H1 (cell line): Measurements from ENCODE around the gene FAM174B. TPM values are rescaled to one million over a fixed set of nuclear protein-coding genes. Genes with fewer than 3 reads are reported as not detected.

Experiments used
- CTCF ChIA-PET: fragments of 300-600 bp; sonication (Branson Sonifier 250); formaldehyde crosslinking; loops from one replicate; lab custom pipeline; 2021; ENCODE audit not compliant: partially characterized antibody; lab: Charles Lee
- POLR2A ChIA-PET: fragments of 300-600 bp; sonication (Branson Sonifier 250); formaldehyde crosslinking; loops from one replicate; lab custom pipeline; 2021; ENCODE audit warnings: inconsistent platforms; ENCODE audit not compliant: partially characterized antibody; lab: Charles Lee
- DNase-seq, 2 experiments: peaks; one replicate each; pipeline versions ENCODE4 v3.0.0 to v3.0.0-alpha.2; 2010 to 2022; ENCODE audit warnings: low spot score in 2 of 2, low read depth in 1 of 2, mixed read lengths in 1 of 2
- FAIRE-seq: peaks from 2 replicates; lab custom pipeline; 2011; peaks lifted over from hg19 to GRCh38; lab: Jason Lieb, UNC
- H2AFZ ChIP-seq: 2 replicates; pipeline ENCODE4 v1.8.1; 2012; ENCODE audit warnings: low read length, inconsistent platforms
- H2AK5ac ChIP-seq: 2 replicates; pipeline ENCODE4 v1.6.1; 2013; ENCODE audit warnings: low read depth, low read length
- H2BK120ac ChIP-seq: replicated peaks from 2 replicates; pipeline ENCODE3; 2013; ENCODE audit warnings: low read depth, low read length, inconsistent platforms
- H2BK12ac ChIP-seq: 2 replicates; pipeline ENCODE4 v1.6.1; 2013; ENCODE audit warnings: low read depth, low read length
- H2BK15ac ChIP-seq: 2 replicates; pipeline ENCODE4 v1.6.1; 2013; ENCODE audit warnings: low read length
- H2BK20ac ChIP-seq: 2 replicates; pipeline ENCODE4 v1.6.1; 2013; ENCODE audit warnings: low read length
- H2BK5ac ChIP-seq: 2 replicates; pipeline ENCODE4 v1.6.1; 2013; ENCODE audit warnings: low read depth, low read length
- H3K14ac ChIP-seq: 2 replicates; pipeline ENCODE4 v1.6.1; 2013; ENCODE audit warnings: inconsistent platforms; ENCODE audit not compliant: insufficient read length
- H3K18ac ChIP-seq: 2 replicates; pipeline ENCODE4 v1.6.1; 2013; ENCODE audit warnings: low read length; ENCODE audit errors: extremely low read depth
- H3K23ac ChIP-seq: 2 replicates; pipeline ENCODE4 v1.6.1; 2013; ENCODE audit warnings: inconsistent platforms; ENCODE audit not compliant: insufficient read length
- H3K23me2 ChIP-seq: 2 replicates; pipeline ENCODE4 v1.6.1; 2013; ENCODE audit warnings: low read depth, low read length
- H3K27ac ChIP-seq: 2 replicates; pipeline ENCODE4 v1.6.1; 2011; ENCODE audit warnings: low read depth, low read length, inconsistent platforms
- H3K27me3 ChIP-seq, 4 experiments: replicated peaks in 1 of 4; 1 replicate in 1 of 4; 2 replicates in 3 of 4; pipeline versions ENCODE4 v1.6.1 to v1.8.1; 2011 to 2013; ENCODE audit warnings: low read length in 3 of 4, mild to moderate bottlenecking in 3 of 4, inconsistent platforms in 2 of 4, mixed read lengths in 2 of 4, moderate library complexity in 1 of 4; ENCODE audit not compliant: control insufficient read depth in 3 of 4, insufficient read depth in 3 of 4; ENCODE audit errors: extremely low read depth in 1 of 4
- H3K36me3 ChIP-seq, 4 experiments: 2 replicates each; pipeline versions ENCODE4 v1.6.1 to v1.8.1; 2011 to 2013; ENCODE audit warnings: mild to moderate bottlenecking in 4 of 4, low read length in 3 of 4, moderate library complexity in 2 of 4, control low read depth in 1 of 4, inconsistent platforms in 1 of 4; ENCODE audit not compliant: insufficient read depth in 4 of 4, control insufficient read depth in 2 of 4
- H3K4ac ChIP-seq: replicated peaks from 2 replicates; pipeline ENCODE3; 2013; ENCODE audit warnings: low read length, low read depth, mixed read lengths, inconsistent platforms; ENCODE audit not compliant: insufficient read length
- H3K4me1 ChIP-seq, 4 experiments: replicated peaks in 1 of 4; 1 replicate in 1 of 4; 2 replicates in 3 of 4; pipeline versions ENCODE4 v1.6.1 to v1.8.1; 2011 to 2013; ENCODE audit warnings: low read length in 3 of 4, inconsistent platforms in 2 of 4, mixed read lengths in 1 of 4; ENCODE audit not compliant: insufficient read depth in 4 of 4, control insufficient read depth in 3 of 4
- H3K4me2 ChIP-seq, 2 experiments: 2 replicates each; pipeline versions ENCODE4 v1.6.1 to v1.8.1; 2011 to 2013; ENCODE audit warnings: low read depth in 2 of 2, low read length in 2 of 2, control low read depth in 1 of 2, inconsistent platforms in 1 of 2, mild to moderate bottlenecking in 1 of 2; ENCODE audit not compliant: insufficient read depth in 1 of 2
- H3K4me3 ChIP-seq, 4 experiments: fragments of 200-600, 300-600 bp in 1 of 4; sonication (generic), shearing (Covaris generic), sonication (Bioruptor Twin) in 1 of 4; 2 replicates each; pipeline versions ENCODE4 v1.5.1 to v1.8.1; 2011 to 2016; ENCODE audit warnings: low read length in 4 of 4, low read depth in 3 of 4, control low read depth in 2 of 4, inconsistent platforms in 2 of 4, mild to moderate bottlenecking in 2 of 4, mixed read lengths in 1 of 4, moderate library complexity in 1 of 4; ENCODE audit not compliant: insufficient read depth in 2 of 4; ENCODE audit errors: extremely low read depth in 1 of 4
- H3K56ac ChIP-seq: replicated peaks from 2 replicates; pipeline ENCODE3; 2013; ENCODE audit warnings: low read depth, mild to moderate bottlenecking, mixed read lengths, low read length, inconsistent platforms; ENCODE audit not compliant: insufficient read length
- H3K79me1 ChIP-seq: 2 replicates; pipeline ENCODE4 v1.6.1; 2013; ENCODE audit warnings: low read depth, low read length, control low read depth
- H3K79me2 ChIP-seq, 2 experiments: 2 replicates each; pipeline versions ENCODE4 v1.6.1 to v1.8.1; 2012 to 2013; ENCODE audit warnings: low read length in 2 of 2, mild to moderate bottlenecking in 2 of 2, inconsistent platforms in 1 of 2; ENCODE audit not compliant: insufficient read depth in 2 of 2, control insufficient read depth in 1 of 2
- H3K9ac ChIP-seq, 4 experiments: replicated peaks in 1 of 4; 1 replicate in 1 of 4; 2 replicates in 3 of 4; pipeline versions ENCODE4 v1.6.1 to v1.8.1; 2011 to 2013; ENCODE audit warnings: low read depth in 3 of 4, low read length in 3 of 4, control low read depth in 2 of 4, mild to moderate bottlenecking in 2 of 4, moderate library complexity in 2 of 4, inconsistent platforms in 1 of 4; ENCODE audit errors: extremely low read depth in 1 of 4
- H3K9me3 ChIP-seq, 2 experiments: 2 replicates each; pipeline versions ENCODE4 v1.6.1 to v1.8.1; 2012 to 2013; ENCODE audit warnings: mild to moderate bottlenecking in 2 of 2, moderate library complexity in 2 of 2, control low read depth in 1 of 2, inconsistent platforms in 1 of 2, low read depth in 1 of 2, low read length in 1 of 2, mixed read lengths in 1 of 2; ENCODE audit not compliant: insufficient read depth in 2 of 2
- H4K20me1 ChIP-seq, 2 experiments: replicated peaks in 1 of 2; 2 replicates each; pipeline versions ENCODE3 to v1.8.1; 2011 to 2013; ENCODE audit warnings: inconsistent platforms in 2 of 2, low read length in 2 of 2, mild to moderate bottlenecking in 1 of 2; ENCODE audit not compliant: insufficient read depth in 2 of 2, control insufficient read depth in 1 of 2
- H4K5ac ChIP-seq: 2 replicates; pipeline ENCODE4 v1.6.1; 2013; ENCODE audit warnings: low read length, low read depth, mixed read lengths, inconsistent platforms; ENCODE audit not compliant: insufficient read length
- H4K8ac ChIP-seq: 2 replicates; pipeline ENCODE4 v1.8.0; 2013; ENCODE audit warnings: mild to moderate bottlenecking, moderate library complexity, low read length, inconsistent platforms; ENCODE audit not compliant: insufficient read depth; ENCODE audit errors: extremely low read depth
- H4K91ac ChIP-seq: replicated peaks from 2 replicates; pipeline ENCODE3; 2013; ENCODE audit warnings: low read length, mixed read lengths, inconsistent platforms; ENCODE audit not compliant: insufficient read length
- PHF8 ChIP-seq: fragments of 200-600 bp; sonication (generic); conservative IDR thresholded peaks from 2 replicates; pipeline ENCODE4 v1.7.1; 2012; ENCODE audit warnings: low read depth, mild to moderate bottlenecking, inconsistent platforms, low read length, moderate library complexity
- WGBS, 2 experiments: shearing (Covaris generic) in 1 of 2; methylation state at CpG; one replicate each; pipeline versions ENCODE4 v1.1.6 to v1.1.7; 2013 to 2015; ENCODE audit warnings: low lambda C conversion rate in 2 of 2, mixed read lengths in 2 of 2, inconsistent platforms in 1 of 2, low coverage in 1 of 2, missing lambda C conversion rate in 1 of 2; ENCODE audit not compliant: insufficient replicate concordance in 2 of 2, insufficient coverage in 1 of 2, insufficient read length in 1 of 2; ENCODE audit errors: extremely low coverage in 1 of 2, missing lambda C conversion rate in 1 of 2; 5-methylcytosine and 5-hydroxymethylcytosine counted together
- polyA plus RNA-seq, 7 experiments: library from polyadenylated mRNA; depleted of rRNA in 3 of 7; stranded (reverse) in 5 of 7; unstranded in 2 of 7; fragments of >200 nt in 5 of 7; fragments of 200-250 nt in 2 of 7; gene quantifications; 1 replicate in 5 of 7; 2 replicates in 1 of 7; 4 replicates in 1 of 7; pipeline versions ENCODE4 v1.2.1 to v1.2.3, GENCODE V29; 2011 to 2013; ENCODE audit warnings: missing spikeins in 2 of 7, mixed read lengths in 2 of 7
- total RNA-seq: library from RNA; stranded (reverse); fragmentation: NEBNext Ultra II Directional; extraction: Animal tissue kit (Norgen Biotek cat#: 25700); gene quantifications from 2 replicates; pipeline ENCODE4 v1.2.1, GENCODE V29; 2021

FAM174B gene
- total and polyA plus RNA-seq, 2 of the 8 experiments (the other 6 are each of a cell fraction or from before 2014, with no cell fraction given): 9.3 to 35.2 TPM

DNA sequence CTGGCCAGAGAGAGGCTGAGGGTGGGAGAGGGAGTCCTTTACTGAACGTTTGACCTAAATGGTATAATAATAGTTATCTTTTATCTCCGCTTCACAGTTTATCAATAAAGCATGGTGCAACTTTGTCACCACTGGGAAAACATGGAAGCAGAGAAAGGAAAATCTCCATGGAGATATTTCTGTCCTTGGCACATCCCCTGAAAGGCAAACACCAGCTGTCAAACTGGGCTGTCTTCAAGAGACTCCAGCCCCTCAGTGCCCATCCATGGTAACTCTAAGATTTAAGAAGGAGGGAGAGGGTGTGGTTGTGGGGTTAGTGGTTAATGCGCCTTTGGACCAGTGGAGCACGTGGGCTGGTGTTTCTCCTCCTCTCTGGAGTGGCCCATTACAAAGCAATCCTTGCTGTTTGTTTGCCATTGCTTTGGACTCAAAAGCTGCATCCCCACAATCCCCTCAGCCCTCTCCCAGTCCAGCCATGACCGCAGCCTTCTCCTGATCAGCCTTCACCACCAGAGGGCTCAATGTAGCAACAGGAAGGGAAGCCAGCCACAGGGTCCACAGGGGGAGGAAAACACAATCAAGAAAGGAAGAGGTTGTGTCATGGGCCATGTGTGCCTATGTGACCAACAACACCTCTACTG lies 38.2 kb upstream of the FAM174B start:
- Histone ChIP-seq H3K9ac (no peak overlapping the region), H2BK15ac (no peak overlapping the region), H3K4me2 (no peak overlapping the region), H3K14ac (no peak overlapping the region), H3K9me3 (peaks cover 13 to 17% of the 10 kb centered on the region in 2 experiments), H4K8ac (no peak overlapping the region; the same call in 1 of the 2 replicates), H2BK20ac (no peak overlapping the region), H3K56ac (no peak overlapping the region), H3K79me2 (no peaks in the 10 kb centered on the region), H4K20me1 (no peaks in the 10 kb centered on the region), H3K4me3 (no peak overlapping the region), H3K4me1 (no peaks in the 10 kb centered on the region), H3K27me3 (no peaks in the 10 kb centered on the region), H3K18ac (no peak overlapping the region), H3K23ac (no peak overlapping the region), H3K4ac (no peak overlapping the region), H3K23me2 (no peaks in the 10 kb centered on the region), H2BK120ac (no peak overlapping the region), H2BK12ac (no peak overlapping the region), H3K27ac (no peak overlapping the region), H2AK5ac (no peak overlapping the region), H2BK5ac (no peak overlapping the region), H4K91ac (peak overlapping the region; percentile 32), H2AFZ (peak overlapping the region; percentile 70; the same call in 1 of the 2 replicates), H3K36me3 (no peaks in the 10 kb centered on the region), H3K79me1 (no peaks in the 10 kb centered on the region), H4K5ac (no peak overlapping the region)
- DNase-seq (peak in 1 of 2 experiments; percentile 80), FAIRE-seq (peak; percentile 86)
- ChIA-PET CTCF (interaction anchor here (0.7 to 7.6 kb wide), 9 partner anchors 11 to 704 kb away, joined by 3 to 67 read pairs (median 5); no protein-coding TSS in a partner anchor), POLR2A (no interaction called here)
- 80% methylated on average over 4 of the region's 5 CpGs; no CpG with 5 or more reads in 1 of the 2 experiments for WGBS, 2 experiments
- no peak for TF ChIP-seq PHF8
